Calu3 (cell line): ENCODE data around the gene CRISP1. TPM values are rescaled to one million over a fixed set of nuclear protein-coding genes. Genes with fewer than 3 reads are reported as not detected.

Source experiments
- BruUV-seq: library from RNA; stranded (reverse); fragments of 400-500 nt; replicated peaks from 2 replicates; lab custom pipeline; 2021; lab: Mats Ljungman, UMichigan
- CTCF ChIA-PET: fragments of 300-600 bp; sonication (Branson Sonifier 250); formaldehyde crosslinking; loops from one replicate; lab custom pipeline; 2022; ENCODE audit warnings: antibody characterized with exemption; lab: Charles Lee
- DNase-seq: peaks from one replicate; pipeline ENCODE4 v3.0.0; 2022
- H3K27ac Mint-ChIP-seq: one replicate; pipeline ENCODE4 v1.8.0; 2022; ENCODE audit warnings: mixed read lengths; ENCODE audit not compliant: unreplicated experiment
- H3K27me3 Mint-ChIP-seq: one replicate; pipeline ENCODE4 v1.8.0; 2022; ENCODE audit warnings: mixed read lengths; ENCODE audit not compliant: unreplicated experiment
- H3K36me3 Mint-ChIP-seq: one replicate; pipeline ENCODE4 v1.8.0; 2022; ENCODE audit warnings: mild to moderate bottlenecking, moderate library complexity, mixed read lengths; ENCODE audit not compliant: insufficient read depth, unreplicated experiment
- H3K4me1 Mint-ChIP-seq: one replicate; pipeline ENCODE4 v1.8.0; 2022; ENCODE audit warnings: mild to moderate bottlenecking, low read depth, mixed read lengths; ENCODE audit not compliant: unreplicated experiment
- H3K4me3 Mint-ChIP-seq: one replicate; pipeline ENCODE4 v1.8.0; 2022; ENCODE audit warnings: mild to moderate bottlenecking, low read depth, moderate library complexity, mixed read lengths; ENCODE audit not compliant: unreplicated experiment
- H3K9me3 Mint-ChIP-seq: one replicate; pipeline ENCODE4 v1.8.0; 2022; ENCODE audit warnings: low read depth, mixed read lengths; ENCODE audit not compliant: unreplicated experiment
- intact Hi-C: fragments of 100-400 bp; cut with micrococcal nuclease; formaldehyde crosslinking; loops from one replicate; pipeline ENCODE4 v1.10.0; 2022; ENCODE audit not compliant: unreplicated experiment
- total RNA-seq: library from RNA; stranded (reverse); gene quantifications from 2 replicates; pipeline ENCODE4 v1.2.3, GENCODE V29; 2022
- TF ChIP-seq, protein P1 (sequence below): fragments of 200-600 bp; IDR thresholded peaks from one replicate; pipeline ENCODE4 v1.8.0; 2022; ENCODE audit warnings: antibody characterized with exemption; ENCODE audit not compliant: unreplicated experiment

The CRISP1 gene
- total RNA-seq, 1 experiment from 2014 or later, result not detected

DNA sequence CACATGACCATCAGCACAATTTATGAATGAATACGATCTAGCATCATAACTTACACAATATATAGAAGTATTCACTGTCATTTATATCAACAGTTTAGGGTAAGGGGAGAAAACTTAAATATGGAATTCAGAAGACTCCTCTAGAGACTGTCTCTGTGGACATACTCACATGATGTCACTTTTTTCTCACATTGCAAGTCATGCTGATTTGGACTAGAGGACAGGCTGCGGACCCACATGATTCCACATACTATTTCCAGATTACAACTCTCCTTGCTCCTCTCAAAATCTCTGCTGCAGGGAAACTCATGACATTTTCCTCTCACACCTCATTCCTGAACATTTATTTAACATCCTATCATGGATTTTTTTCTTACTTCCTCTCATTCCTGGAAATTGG, 13.4 kb downstream of the CRISP1 start:
- TF ChIP-seq, protein P1, sequence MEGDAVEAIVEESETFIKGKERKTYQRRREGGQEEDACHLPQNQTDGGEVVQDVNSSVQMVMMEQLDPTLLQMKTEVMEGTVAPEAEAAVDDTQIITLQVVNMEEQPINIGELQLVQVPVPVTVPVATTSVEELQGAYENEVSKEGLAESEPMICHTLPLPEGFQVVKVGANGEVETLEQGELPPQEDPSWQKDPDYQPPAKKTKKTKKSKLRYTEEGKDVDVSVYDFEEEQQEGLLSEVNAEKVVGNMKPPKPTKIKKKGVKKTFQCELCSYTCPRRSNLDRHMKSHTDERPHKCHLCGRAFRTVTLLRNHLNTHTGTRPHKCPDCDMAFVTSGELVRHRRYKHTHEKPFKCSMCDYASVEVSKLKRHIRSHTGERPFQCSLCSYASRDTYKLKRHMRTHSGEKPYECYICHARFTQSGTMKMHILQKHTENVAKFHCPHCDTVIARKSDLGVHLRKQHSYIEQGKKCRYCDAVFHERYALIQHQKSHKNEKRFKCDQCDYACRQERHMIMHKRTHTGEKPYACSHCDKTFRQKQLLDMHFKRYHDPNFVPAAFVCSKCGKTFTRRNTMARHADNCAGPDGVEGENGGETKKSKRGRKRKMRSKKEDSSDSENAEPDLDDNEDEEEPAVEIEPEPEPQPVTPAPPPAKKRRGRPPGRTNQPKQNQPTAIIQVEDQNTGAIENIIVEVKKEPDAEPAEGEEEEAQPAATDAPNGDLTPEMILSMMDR, result no peak
- no peaks in the 10 kb centered on the region for H3K9me3 Mint-ChIP-seq
- DNase-seq, result no peak
- H3K27me3 Mint-ChIP-seq, result no peaks in the 10 kb centered on the region
- no peak overlapping the region for H3K4me3 Mint-ChIP-seq
- intact Hi-C loops, result no loop called here
- BruUV-seq, result no TSS peak
- no peaks in the 10 kb centered on the region for H3K36me3 Mint-ChIP-seq
- CTCF ChIA-PET, result no interaction called here
- H3K4me1 Mint-ChIP-seq, result no peaks in the 10 kb centered on the region
- no peak overlapping the region for H3K27ac Mint-ChIP-seq

DNA sequence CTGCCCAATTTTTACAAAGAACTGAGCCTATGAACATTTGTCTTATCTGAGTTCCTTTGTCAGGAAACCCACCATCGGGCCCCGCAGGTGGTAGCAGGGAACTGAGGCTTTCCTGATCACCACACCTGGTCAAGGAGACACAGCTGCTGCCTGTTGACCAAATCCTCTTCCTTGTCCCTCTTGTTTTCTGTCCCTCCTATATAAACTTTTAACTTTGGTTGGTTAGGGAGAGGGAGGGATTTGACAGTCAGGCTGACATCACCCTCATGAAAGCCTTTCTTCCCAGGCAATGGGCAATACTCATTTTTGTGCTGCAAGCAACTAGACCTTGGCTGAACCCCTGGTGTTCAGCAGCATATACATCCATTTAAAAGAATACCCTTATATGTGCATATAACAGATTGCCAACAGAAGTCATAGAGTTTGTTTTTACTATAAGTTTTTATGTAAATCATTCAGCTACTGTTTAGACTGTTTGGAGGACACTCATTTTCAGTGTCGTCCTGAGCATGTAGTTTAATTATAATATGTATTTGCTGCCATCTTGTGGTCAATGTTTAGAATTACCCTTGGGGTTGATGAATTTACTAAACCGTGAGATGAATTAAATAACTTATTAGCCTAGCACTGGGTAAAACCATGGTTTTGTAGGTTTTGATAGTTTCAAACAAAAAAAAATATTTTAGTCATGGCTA, 17.0 kb downstream of the CRISP1 start:
- BruUV-seq, result no TSS peak
- no peaks in the 10 kb centered on the region for H3K27me3 Mint-ChIP-seq
- no peaks in the 10 kb centered on the region for H3K9me3 Mint-ChIP-seq
- intact Hi-C loops, result loop anchor here (1.0 to 5.0 kb wide), 3 partner anchors 226 to 397 kb away; no protein-coding TSS in a partner anchor
- TF ChIP-seq, protein P1, result peak; percentile 50
- CTCF ChIA-PET, result interaction anchor here (0.7 to 1.6 kb wide), 6 partner anchors 157 to 317 kb away, joined by 3 to 37 read pairs (median 6); no protein-coding TSS in a partner anchor
- H3K4me1 Mint-ChIP-seq, result no peaks in the 10 kb centered on the region
- no peak overlapping the region for H3K4me3 Mint-ChIP-seq
- H3K27ac Mint-ChIP-seq, result no peak overlapping the region
- no peaks in the 10 kb centered on the region for H3K36me3 Mint-ChIP-seq
- no peak for DNase-seq

DNA sequence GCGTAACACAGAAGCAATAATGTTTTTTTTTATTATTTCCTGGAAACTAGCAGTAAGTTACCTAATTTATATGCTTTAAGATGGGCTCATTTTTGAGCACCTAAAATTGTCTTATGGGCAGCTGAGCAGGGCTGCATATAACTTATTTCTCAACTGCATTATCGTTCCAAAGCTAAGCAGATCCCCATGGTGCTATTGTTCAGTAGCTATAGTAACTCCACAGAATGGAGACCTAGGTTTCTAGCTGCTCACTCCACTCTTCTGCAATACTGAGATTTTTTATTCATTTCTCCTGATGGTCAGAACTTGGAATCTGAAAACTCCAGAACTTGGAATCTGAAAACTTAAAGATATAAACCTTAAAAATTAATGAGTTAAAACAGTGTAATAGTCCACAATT, 18.7 kb downstream of the CRISP1 start:
- no TSS peak for BruUV-seq
- Mint-ChIP-seq H3K4me3 (no peak overlapping the region), H3K4me1 (no peaks in the 10 kb centered on the region), H3K27me3 (no peaks in the 10 kb centered on the region), H3K9me3 (peaks cover 3% of the 10 kb centered on the region), H3K36me3 (no peaks in the 10 kb centered on the region), H3K27ac (no peak overlapping the region)
- CTCF ChIA-PET, result interaction anchor here (0.6 kb wide), 1 partner anchor 225 kb away, joined by 3 read pairs; no protein-coding TSS in a partner anchor
- TF ChIP-seq, protein P1, result no peak
- no peak for DNase-seq
- intact Hi-C loops, result loop anchor here (5.0 kb wide), 1 partner anchor 395 kb away; no protein-coding TSS in a partner anchor

DNA sequence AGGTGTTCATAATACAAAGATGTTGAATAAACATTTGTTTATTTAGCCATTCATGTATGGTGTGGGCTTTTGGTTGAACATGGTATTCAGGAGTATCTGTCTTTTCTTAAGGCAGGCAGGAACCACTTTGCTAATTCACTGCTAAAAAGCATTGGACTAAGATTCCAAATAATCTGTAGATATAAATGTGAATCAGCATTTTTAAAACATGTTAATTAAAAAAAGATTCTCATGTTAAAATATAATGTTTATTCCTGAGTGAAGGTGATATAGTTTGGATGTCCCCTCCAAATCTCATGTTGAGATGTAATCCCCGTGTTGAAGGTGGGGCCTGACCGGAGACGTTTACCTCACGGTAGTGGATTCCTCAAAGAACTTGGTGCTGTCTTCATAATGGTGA, 19.3 kb downstream of the CRISP1 start:
- intact Hi-C loops, result loop anchor here (5.0 kb wide), 1 partner anchor 395 kb away; no protein-coding TSS in a partner anchor
- TF ChIP-seq, protein P1, result no peak
- H3K36me3 Mint-ChIP-seq, result no peaks in the 10 kb centered on the region
- H3K4me1 Mint-ChIP-seq, result no peaks in the 10 kb centered on the region
- no TSS peak for BruUV-seq
- CTCF ChIA-PET, result no interaction called here
- peaks cover 3% of the 10 kb centered on the region for H3K9me3 Mint-ChIP-seq
- no peaks in the 10 kb centered on the region for H3K27me3 Mint-ChIP-seq
- no peak overlapping the region for H3K4me3 Mint-ChIP-seq
- DNase-seq, result no peak
- no peak overlapping the region for H3K27ac Mint-ChIP-seq
